Activated T-cell treated with anti-CD3 and anti-CD28 coated beads, Interleukin-2, amount 50 U/mL, for 48 hours (primary cell): ENCODE data around the gene MRPS23.
A peak's percentile ranks its signal among the peaks of the same experiment; 100 is the strongest.
"Not testable (repeated sequence)": the region's sequence is repeated elsewhere in the genome, so short reads cannot be mapped to it uniquely, and the experiment has no call there.

ENCODE experiments used
- DNase-seq, 2 experiments: peaks; one replicate each; pipeline ENCODE4 v3.0.0-alpha.2; 2020

The MRPS23 gene

DNA sequence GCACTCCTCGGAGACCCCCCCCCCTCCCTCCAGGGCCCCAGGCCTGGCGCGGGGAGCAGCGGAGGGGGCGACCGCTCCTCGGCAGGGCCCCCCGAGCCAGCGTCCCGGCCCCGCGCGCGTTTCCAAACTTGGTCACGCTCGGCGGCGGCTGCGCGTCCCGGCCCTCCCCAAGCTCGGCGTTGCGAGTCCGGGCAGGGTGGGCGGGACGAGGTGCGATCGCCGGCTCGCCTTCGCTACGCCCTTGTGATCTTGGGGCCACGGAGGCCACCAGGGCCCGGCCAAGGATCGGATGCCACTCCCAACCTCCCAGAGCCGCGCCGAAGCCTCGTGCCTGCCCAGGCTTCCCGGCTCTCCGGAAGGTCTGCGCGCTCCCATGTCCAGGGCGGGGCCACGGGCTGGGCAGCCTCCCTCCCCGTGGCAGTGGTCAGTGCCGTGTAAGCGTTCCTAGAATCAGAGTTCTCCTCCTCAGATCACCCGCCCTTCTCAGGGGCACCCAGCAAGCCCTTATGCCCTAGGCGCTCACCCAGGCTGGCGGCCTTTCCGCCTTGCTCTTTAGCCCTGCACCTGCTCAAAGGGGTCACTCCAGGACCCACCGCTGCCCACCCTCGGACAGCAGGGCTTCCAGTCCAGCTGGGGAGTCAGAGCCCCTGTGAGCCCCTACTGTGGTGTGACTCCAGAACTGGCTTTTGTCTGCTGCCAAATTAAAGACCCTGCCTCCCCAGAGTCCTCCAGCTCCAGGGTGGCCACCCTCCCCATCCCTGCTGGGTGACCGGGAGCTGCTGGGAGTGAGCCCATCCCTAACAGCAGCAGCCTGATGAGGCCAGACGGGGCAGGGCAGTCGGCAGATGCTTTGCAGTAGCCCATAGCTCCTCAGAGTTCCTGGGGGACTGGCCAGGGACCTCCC, 12.2 kb upstream of the MRPS23 start:
- DNase-seq = no peak

DNA sequence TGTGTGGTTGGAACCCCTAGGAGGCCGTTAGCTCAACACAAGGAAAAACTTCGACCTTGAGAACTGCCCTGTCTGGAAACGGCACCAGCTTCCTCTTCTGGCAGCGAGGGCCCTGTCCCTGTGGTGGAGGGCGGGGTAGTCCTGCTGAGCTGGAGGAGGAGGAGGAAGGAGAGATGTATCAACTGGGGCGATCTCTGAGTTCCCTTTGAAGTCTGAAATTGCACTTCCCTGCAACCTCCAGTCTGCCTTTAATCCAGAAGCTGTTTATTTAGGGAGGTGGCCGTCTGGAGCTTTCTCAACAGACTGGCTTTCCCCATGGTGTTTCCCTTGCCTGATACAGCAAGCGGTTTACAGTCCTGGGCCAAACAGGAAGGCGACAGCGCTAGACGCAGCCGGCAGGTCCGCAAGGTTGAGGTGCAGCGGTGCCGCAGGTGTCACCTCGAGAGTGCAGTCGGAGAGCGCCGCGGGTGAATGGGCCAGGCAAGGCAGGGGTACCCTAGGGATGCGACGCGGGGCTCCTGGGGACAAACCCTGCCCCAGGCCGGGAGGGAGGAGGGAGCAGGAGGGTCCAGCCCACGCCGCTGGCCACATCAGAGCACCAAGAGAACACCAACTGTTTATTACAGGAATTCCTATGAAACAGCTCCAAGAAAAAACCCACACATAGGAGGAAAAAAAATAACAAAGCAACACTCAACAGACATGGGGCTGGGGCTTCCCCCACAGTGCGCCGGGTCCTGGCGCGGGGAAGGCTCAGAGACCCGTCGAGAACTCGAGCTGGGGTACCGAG, 11.4 kb upstream of the MRPS23 start:
- peak in 1 of 2 experiments; percentile 44 for DNase-seq

DNA sequence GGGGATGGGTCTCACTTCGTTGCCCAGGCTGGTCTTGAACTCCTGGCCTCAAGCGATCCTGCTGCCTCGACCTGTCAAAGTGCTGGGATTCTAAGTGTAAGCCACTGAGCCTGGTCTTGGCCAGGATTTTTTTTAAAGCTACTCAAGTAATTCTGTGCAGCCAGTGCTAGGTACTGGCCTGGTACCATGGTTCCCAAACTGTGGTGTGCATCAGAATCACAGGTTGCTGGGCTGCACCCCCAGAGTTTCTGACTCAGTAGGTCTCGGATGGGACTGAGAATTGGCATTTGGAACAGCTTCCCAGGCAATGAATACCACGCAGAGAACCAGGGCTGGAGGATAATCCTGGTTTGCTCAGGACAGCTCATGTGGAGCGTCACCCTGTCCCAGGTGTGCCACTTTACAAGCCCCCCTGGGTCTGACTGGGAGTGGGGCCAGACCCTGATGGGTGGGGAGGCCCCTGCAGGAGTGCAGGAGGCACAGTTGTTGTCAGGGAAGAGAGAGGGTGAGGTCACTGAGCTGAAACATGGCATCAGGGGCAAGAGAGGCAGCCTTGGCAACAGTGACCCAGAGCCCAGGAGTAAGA, 10.7 kb upstream of the MRPS23 start:
- no peak for DNase-seq

DNA sequence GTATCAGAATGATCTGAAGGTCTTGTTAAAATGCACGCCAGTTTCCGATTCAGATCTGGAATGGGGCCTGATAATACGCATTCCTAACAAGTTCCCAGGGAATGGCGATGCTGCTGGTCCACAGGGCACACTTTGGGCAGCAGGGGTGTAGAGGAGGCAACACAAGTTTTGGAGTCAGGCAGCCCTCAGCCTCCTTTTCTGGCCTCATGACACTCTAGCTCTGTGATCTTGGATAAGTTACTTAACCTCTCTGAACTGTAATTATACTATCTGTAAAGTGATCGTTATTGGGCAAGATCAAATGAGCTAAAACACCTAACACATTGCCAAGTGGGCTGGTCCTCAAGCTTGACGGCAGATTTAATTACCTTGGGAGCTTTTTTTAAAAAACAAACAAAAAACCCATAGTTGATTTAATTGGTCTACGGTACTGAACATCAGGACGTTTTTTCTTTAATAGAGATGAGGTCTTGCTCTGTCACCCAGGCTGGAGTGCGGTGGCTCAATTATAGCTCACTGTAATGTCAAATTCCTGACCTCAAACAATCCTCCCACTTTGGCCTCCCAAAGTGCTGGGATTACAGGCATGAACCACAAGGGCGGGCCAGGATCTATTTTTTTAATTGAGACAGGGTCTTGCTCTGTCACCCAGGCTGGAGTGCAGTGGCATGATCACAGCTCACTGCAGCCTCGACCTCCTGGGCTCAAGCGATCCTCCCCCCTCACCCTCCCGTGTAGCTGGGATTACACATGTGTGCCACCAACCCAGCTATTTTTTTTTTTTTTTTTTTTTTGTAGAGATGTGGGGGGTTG, 10.0 kb upstream of the MRPS23 start:
- DNase-seq = no peak

DNA sequence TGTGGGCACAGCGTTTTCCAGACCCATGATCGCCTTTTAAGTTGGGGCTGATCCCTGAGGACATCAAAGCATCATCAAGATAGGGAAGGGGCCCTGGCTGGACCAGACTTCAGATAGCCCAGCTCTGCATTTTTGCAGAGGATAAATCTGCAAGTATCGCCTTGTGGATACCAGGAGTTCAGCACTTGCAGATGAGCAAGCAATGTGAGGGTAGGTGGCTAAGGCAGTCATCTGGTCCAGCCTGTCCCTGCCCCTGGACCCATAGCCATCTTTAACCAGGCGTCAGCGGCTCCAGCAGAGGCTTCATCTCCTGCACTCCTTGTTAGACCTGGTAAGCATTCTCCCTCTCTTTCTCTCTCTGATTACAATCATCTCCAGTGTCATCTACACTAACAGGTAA, 9.0 kb upstream of the MRPS23 start:
- no peak for DNase-seq

DNA sequence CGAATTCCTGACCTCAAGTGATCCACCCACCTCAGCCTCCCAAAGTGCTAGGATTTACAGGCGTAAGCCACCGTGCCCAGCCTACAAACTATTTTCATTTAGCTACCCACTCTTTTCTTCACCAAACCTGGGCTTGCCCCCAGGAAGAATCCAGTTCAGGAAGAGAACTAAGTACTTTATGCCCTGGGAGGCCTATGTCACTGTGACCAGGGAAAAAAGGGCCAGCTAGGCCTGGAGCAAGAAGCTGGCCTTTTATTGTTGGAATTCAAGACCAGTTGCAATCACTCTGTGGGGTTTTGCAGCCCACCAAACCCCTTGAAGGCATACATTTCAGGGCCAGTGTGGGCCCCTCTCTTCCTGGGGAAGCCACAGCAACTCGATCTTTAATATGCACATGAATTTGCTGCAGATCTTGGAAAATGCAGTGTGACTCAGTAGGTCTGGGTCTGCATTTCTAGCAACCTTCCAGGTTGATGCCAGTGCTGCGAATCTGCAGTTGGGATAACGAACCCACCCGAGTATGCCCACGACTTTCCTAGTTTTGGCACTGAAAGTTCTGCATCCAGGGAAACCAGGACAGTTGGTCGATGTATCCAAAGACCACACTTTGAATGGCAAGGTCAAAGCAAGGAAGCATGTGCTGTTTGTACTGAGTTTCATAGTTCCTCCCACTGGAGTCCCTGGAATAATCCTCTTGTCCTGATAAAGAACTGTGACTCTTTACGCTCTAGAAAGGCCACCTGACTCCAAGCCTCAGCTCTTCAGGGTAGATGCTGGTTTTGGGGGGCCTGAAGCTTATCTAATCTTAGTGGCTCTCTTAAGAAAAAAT, 7.2 kb upstream of the MRPS23 start:
- no peak for DNase-seq

DNA sequence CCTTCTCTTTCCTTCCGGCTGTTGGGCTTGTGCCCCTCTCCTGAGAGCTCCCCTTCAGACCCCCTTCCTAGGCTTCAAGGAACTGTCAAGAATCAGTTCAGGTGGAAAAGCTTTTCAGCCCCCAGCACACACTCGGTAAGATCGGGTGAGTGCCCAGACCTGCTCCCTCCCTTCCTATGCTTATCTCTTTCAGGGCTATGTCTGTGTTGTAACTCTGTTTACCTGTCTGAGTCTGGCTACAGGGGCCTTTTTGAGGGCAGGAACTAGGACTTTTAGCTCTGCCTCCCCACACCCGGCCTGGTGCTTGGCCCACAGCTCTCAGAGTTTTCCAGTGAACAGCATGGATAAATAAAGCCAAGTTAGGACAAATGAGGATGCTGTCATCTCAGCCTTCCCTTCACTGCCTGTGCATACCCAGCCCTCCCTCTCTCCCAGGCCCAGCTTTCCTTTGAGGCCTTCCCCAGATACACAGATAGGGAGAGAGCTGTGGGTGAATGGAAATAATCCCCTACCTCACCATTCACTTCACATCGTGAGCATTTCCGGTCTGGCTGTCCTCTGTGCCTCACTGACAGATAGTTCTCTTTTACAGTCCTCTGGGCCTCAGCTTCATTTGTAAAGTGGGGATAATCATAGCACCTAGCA, 5.7 kb upstream of the MRPS23 start:
- DNase-seq = no peak

DNA sequence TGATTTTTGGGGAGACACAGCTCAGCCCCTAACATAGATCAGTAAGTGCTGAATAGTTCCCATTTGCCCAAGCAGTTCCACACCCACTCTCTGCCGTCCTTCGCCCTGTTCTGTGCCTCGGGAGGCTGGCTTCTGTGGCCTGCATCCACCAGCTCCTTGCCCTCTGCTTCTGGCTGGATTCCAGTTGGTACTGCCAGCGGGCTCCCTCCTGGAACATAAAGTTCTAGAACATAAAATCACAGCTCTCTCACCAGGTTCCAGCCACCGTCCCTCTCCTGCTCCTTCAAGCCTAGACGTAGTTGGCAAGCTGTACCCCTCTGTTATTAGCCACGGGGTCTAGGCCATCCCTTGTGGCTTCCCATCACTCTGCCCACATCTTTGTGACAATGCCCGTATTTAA, 3.9 kb upstream of the MRPS23 start:
- no peak for DNase-seq

DNA sequence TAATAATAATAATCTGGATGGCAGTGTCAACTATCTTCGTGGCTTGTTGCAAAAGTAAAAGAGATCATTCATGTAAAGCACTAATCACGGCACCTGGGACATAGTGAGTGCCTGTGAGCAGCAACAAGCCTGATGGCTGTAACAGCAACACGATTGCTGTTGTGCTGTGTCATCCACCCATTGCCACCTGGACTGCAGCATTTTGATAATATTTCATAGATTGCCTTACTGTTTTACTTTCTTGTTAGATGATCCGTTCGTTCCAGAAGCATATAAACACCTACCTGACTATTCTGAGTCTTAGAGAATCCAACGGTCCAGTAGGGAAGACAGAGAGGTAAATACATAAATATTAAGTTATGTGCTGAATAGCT, 3.1 kb upstream of the MRPS23 start:
- DNase-seq = no peak

DNA sequence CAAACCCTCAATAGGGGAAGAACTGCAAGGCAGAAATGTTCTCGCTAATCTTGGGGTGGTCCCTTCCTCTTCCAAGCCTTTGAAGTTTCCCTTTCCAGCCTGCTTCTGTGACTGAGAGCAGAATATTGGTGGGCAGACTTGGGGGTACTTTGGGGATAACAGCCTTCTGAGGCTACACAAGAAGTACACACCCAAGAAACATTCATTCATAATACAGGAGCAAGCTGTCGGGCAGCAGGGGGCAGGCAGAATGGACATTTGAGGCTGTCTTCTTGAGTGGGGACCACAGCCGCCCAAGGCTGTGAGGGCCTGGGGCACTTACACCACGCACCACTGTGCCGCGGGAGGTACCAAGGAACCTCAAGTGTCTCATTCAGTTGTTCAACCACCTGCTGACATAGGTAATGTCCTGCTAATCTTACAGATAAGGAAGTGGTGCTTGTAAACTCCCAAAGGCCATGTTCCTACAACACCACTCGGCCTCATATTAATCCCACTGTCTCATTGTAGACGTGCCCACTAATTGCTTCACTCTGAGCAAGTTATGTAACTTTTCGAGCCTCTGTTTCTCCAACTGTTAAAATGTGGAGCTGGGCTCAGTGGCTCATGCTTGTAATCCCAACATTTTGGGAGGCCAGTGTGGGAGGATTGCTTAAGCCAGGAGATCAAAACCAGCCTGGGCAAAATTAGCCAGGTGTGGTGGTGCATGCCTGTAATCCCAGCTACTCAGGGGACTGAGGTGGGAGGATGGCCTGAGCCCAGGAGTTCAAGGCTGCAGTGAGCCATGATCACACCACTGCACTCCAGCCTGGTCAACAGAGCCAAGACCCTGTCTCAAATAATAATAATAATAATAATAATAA, 2.5 kb upstream of the MRPS23 start:
- no peak for DNase-seq

DNA sequence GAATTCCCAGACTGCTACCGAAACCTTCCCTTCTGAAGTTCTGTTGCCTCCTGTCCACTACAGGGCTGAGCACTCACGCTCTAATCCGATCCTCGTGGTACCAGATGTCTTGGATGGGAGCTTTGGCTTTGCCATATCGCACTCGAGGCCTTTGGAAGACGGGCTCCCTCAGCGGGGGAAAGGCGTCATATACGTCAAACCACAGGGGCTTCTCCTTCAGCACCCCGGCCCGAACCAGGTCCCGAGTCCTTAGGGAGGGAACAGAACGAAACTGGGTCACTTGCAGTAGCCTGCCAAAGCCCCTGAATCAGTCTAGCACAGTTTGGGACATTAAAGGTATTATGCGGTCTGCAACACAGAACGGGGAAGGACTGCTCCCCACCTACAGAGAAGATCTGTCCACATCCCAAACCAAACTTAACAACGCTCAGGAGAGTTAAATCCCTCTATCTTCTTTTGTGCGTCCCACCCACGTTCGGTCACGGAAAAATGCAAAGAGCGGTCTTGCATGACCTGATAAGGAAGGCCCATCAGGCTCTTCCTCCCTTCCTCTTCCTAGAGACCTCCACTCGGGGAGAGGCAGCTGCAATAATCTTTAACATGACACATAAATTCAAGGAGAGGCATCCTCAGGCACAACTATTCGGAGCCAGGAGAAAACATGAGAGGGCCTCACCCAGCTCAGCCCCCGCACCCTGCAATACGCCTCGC, 526 bp downstream of the MRPS23 start:
- no peak for DNase-seq

DNA sequence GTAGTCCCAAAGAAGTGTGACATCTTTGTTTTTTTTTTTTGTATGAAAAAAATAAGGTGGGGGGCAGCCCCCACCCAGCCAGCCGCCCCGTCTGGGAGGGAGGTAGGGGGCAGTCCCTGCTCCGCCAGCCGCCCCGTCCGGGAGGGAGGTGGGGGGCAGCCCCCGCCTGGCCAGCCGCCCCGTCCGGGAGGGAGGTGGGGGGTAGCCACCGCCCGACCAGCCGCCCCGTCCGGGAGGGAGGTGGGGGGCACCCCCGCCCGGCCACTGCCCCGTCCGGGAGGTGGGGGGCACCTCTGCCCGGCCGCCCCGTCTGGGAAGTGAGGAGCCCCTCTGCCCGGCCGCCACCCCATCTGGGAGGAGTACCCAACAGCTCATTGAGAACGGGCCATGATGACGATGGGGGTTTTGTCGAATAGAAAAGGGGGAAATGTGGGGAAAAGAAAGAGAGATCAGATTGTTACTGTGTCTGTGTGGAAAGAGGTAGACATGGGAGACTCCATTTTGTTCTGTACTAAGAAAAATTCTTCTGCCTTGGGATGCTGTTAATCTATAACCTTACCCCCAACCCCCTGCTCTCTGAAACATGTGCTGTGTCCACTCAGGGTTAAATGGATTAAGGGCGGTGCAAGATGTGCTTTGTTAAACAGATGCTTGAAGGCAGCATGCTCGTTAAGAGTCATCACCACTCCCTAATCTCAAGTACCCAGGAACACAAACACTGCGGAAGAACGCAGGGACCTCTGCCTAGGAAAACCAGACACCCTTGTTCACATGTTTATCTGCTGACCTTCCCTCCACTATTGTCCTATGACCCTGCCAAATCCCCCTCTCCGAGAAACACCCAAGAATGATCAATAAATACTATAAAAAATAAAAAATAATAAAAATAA, 3.5 kb downstream of the MRPS23 start:
- DNase-seq = not testable (repeated sequence)

DNA sequence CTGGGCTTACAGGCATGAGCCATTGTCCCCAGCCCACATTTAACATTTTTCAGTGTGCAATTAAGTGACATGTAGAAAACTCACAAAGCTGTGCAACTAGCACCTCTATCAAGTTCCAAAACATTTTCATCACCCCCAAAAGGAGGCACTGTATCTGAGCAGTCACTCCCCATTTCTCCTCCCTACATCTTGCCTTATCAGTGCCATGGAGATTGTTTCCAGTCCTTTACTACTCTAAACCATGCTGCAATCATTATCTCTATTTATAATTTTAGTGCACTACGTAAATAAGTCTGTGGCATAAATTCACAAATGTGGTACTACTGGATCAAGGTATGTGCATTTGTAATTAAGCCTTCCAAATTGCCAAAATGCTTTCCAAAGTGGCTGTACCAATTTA, 7.6 kb downstream of the MRPS23 start:
- no peak for DNase-seq

DNA sequence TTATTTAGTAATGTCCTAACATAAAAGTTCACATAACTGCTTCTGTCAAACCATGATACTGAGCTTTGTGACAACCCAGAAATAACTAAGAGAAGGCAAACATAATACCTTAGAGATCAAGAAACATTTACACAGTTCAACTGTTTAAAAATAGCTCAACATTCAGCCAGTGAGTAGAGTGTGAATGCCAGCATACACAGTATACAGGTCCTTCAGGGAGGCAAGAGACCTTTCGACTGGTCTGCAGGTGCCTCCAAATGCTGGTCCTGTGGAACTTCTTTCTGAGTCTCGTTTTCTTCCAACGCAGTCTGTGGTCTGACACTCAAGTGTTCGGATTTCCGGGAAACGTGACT, 10.3 kb downstream of the MRPS23 start:
- no peak for DNase-seq

DNA sequence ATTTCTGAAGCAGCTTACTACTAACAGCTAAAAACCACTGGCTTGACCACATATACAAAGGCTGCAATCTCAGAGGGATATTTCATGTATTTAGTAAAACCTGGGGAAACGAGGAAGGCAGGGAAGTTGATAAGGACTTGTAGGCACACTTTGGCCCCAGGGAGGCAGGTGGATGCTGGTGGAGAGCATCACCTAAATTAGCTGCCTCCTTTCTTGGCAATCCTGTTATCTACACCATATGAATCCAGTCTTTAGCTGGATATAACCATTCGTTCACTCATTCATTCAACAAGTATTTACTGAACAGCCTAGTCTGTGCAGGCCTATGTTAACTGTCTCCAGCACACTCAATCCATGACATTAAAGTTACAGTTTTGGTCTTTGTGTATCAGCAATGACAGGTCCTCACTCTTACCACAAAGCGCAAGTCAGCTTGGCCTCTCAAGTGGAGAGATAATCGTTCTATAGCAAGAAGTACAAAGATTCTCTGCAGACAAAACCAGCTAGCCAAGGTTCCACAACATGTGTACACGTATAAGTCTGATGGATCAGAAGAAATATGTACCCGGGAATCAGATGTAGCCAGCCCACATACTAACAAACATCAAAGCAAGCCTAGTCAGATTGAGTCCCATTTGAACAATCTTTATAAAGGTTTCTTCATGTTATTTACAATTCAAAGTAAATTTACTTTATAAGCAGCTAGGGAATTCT, 10.8 kb downstream of the MRPS23 start:
- DNase-seq = no peak

DNA sequence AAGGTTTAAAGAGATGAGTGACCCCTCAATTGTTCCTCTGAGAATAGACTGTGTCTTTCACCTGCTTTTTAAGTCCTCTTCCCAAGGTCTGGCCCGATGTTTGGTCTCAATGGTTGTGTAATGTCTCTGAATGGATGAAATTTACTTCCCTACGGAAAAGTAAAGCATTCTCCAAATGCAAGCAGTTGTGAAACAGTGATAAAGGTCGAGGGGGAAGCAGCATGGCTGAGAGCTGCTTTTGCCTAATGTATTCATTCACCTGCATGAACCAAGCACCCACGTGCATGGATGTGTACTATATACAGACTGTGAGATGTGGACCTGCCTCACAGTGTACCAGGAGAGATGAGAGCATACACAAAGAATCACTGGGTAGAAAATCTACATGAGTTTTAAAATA, 11.4 kb downstream of the MRPS23 start:
- DNase-seq = no peak

DNA sequence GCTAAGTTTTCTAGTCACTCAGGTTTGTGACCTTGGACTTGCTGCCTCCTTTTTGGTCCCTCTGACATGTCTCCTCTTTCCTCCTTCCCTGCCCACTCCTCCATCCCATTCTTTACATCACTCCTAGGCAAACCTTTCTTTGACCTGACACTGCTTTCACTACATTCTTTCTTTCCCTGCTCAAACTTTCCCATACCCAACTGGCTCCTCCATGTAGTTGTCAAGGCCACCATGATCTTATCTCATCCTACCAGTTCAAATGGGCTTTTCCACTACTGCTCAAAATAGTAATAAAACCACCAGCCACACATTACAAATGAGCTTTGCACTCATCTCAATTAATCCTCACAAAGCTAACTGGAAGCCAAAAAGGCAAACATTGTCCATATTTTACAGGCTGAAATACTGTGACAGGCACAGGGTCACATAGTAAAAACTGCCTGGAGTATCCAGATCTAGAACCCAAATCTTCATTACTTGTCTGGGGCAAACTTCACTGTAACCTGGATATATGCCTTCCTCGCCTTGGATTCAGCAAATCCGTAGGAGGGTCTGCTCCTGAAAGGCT, 14.4 kb downstream of the MRPS23 start:
- DNase-seq = no peak
